Breast epithelium (tissue), 4 donors: ENCODE data around the gene LIPA. TPM values are rescaled to one million over a fixed set of nuclear protein-coding genes. Genes with fewer than 3 reads are reported as not detected.

ENCODE experiments used
- DNase-seq, 2 donors: peaks; one replicate each; pipeline ENCODE4 v3.0.0-alpha.2; 2019; ENCODE audit warnings: low spot score in 2 of 2
- H3K27ac ChIP-seq, 2 donors: fragments of 200-600 bp; sonication (generic) in 1 of 2; one replicate each; pipeline ENCODE4 v1.5.1; 2016 to 2019; ENCODE audit warnings: mild to moderate bottlenecking in 1 of 2
- H3K27me3 ChIP-seq, 2 donors: fragments of 200-600 bp; sonication (generic) in 1 of 2; one replicate each; pipeline versions ENCODE4 v1.5.1 to v1.6.0; 2017 to 2019; ENCODE audit warnings: control low read depth in 1 of 2, mild to moderate bottlenecking in 1 of 2
- H3K36me3 ChIP-seq: fragments of 200-600 bp; one replicate; pipeline ENCODE4 v1.5.1; 2019
- H3K4me1 ChIP-seq, 2 donors: fragments of 200-600 bp; sonication (generic); one replicate each; pipeline ENCODE4 v1.5.1; 2016 to 2019; ENCODE audit warnings: control low read depth in 1 of 2
- H3K4me3 ChIP-seq, 3 donors: fragments of 200-600 bp; sonication (generic); 1 replicate in 2 of 3; 2 replicates in 1 of 3; pipeline ENCODE4 v1.5.1; 2016 to 2019; ENCODE audit warnings: mild to moderate bottlenecking in 3 of 3, moderate library complexity in 2 of 3
- H3K9me3 ChIP-seq, 2 donors: fragments of 200-600 bp; sonication (generic) in 1 of 2; one replicate each; pipeline ENCODE4 v1.5.1; 2016 to 2019; ENCODE audit warnings: control low read depth in 1 of 2
- CTCF ChIP-seq, 3 donors: fragments of 450-650 bp; IDR thresholded peaks; one replicate each; pipeline ENCODE4 v1.5.1; 2016 to 2017; ENCODE audit warnings: antibody characterized with exemption in 3 of 3, mild to moderate bottlenecking in 3 of 3, moderate library complexity in 3 of 3
- POLR2A ChIP-seq: fragments of 450-650 bp; IDR thresholded peaks from one replicate; pipeline ENCODE4 v1.6.1; 2016; ENCODE audit warnings: antibody characterized with exemption, mild to moderate bottlenecking, moderate library complexity
- POLR2AphosphoS5 ChIP-seq, 3 donors: sonication (generic); formaldehyde crosslinking; IDR thresholded peaks; one replicate each; pipeline ENCODE4 v1.6.1; 2017; ENCODE audit warnings: antibody characterized with exemption in 3 of 3
- intact Hi-C: fragments of 100-400 bp; cut with DNase I; formaldehyde crosslinking; loops from one replicate; pipeline ENCODE4 v1.15.1; 2023; ENCODE audit warnings: low total_unique reads
- total RNA-seq, 3 donors: library from RNA; depleted of rRNA; stranded (reverse); fragments of >200 nt; gene quantifications; one replicate each; pipeline ENCODE4 v1.1.0, GENCODE V29; 2016

LIPA gene
- total RNA-seq, 3 donors from 2014 or later = 44.9 to 90.7 (median 67.2) TPM

- H3K36me3 ChIP-seq = no peaks in the 10 kb centered on the region
Measured at GRCh38 chr10:89233033-89233432, 18.5 kb downstream of the LIPA start.

GRCh38 chr10:89228962-89229361, 22.6 kb downstream of the LIPA start:
- H3K27ac ChIP-seq = no peak overlapping the region

More at GRCh38 chr10:89233033-89233432, 18.5 kb downstream of the LIPA start:
- no peaks in the 10 kb centered on the region for H3K4me1 ChIP-seq
- H3K9me3 ChIP-seq = no peaks in the 10 kb centered on the region
- H3K4me3 ChIP-seq = no peak overlapping the region
- intact Hi-C loops = no loop called here
- TF ChIP-seq POLR2AphosphoS5 (IDR thresholded peaks at IDR 0.05) = no peak
- TF ChIP-seq CTCF (IDR thresholded peaks at IDR 0.05) = no peak
- no peak for TF ChIP-seq POLR2A
- H3K27me3 ChIP-seq = no peaks in the 10 kb centered on the region
- no peak for DNase-seq
- no peak overlapping the region for H3K27ac ChIP-seq

GRCh38 chr10:89228146-89228545, 23.4 kb downstream of the LIPA start:
- Histone ChIP-seq H3K27me3 (no peaks in the 10 kb centered on the region), H3K4me3 (no peak overlapping the region), H3K4me1 (no peaks in the 10 kb centered on the region), H3K36me3 (no peaks in the 10 kb centered on the region), H3K27ac (no peak overlapping the region), H3K9me3 (no peaks in the 10 kb centered on the region)
- no peak for DNase-seq
- no peak for TF ChIP-seq POLR2A
- no peak for TF ChIP-seq POLR2AphosphoS5 (IDR thresholded peaks at IDR 0.05)
- no peak for TF ChIP-seq CTCF (IDR thresholded peaks at IDR 0.05)
- intact Hi-C loops = no loop called here

More at GRCh38 chr10:89228962-89229361, 22.6 kb downstream of the LIPA start:
- Histone ChIP-seq H3K9me3 (no peaks in the 10 kb centered on the region), H3K4me3 (no peak overlapping the region), H3K4me1 (no peaks in the 10 kb centered on the region), H3K27me3 (no peaks in the 10 kb centered on the region), H3K36me3 (no peaks in the 10 kb centered on the region)
- intact Hi-C loops = no loop called here
- TF ChIP-seq POLR2A (no peak), POLR2AphosphoS5 (IDR thresholded peaks at IDR 0.05) (no peak), CTCF (IDR thresholded peaks at IDR 0.05) (no peak)
- no peak for DNase-seq

DNA sequence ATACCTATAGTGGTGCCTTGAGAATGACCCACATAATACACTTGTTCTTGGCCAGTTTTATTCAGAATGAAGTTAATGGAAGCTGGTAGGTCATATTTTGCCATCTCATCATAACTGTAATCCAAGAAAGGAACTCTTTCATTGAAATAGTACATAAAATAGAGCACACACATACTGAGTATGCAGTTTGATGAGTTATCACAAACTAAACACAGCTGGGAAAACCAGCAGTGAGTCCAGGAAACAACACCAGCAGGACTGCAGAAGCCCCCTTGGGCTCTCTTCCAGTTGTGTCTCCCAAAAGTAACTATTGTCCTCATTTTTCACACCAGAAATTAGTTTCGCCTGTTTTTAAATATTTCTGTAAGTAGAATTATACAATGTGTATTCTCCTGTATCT, 24.7 kb downstream of the LIPA start:
- Histone ChIP-seq H3K27ac (no peak overlapping the region), H3K9me3 (no peaks in the 10 kb centered on the region), H3K4me1 (no peaks in the 10 kb centered on the region), H3K4me3 (no peak overlapping the region), H3K36me3 (no peaks in the 10 kb centered on the region), H3K27me3 (no peaks in the 10 kb centered on the region)
- TF ChIP-seq CTCF (IDR thresholded peaks at IDR 0.05) = no peak
- no peak for TF ChIP-seq POLR2A
- TF ChIP-seq POLR2AphosphoS5 (IDR thresholded peaks at IDR 0.05) = no peak
- DNase-seq = no peak
- intact Hi-C loops = no loop called here

DNA sequence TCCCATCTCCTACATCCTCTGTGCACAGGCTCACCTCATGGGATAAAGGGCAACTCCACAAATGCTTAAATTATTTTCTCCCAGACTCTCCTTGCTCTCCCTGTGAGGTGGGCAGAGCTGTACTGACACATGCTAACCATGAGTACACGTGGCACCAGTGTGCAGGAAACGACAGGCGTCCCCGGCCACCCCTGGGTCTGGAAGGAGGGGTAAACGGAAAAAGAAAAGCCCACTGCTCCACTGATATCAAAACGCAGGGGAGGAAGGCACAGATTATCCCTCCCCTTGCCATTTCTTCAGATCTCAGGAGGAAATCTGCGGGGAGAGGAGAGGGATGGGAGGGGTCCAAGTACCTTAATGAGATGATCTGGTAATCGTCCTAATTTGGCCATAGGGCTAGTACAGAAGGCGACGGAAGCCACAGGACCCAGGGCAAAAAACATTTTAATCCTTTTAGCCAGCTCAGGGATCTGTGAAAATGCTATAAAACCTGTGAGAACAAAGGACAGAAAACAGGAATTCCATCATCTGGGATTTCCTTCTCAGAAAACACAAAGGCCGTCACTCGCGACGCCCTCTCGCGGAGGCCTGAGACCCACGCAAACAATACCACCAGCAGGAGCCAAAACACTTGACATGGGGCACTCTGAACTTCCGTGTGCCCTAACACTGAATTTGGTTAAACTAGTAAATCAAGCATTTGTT, 26.7 kb downstream of the LIPA start:
- no peak for TF ChIP-seq POLR2A
- peak in 1 of 3 donors; percentile 7 for TF ChIP-seq CTCF (IDR thresholded peaks at IDR 0.05)
- no peak for TF ChIP-seq POLR2AphosphoS5 (IDR thresholded peaks at IDR 0.05)
- peak overlapping the region in 1 of 3 donors; percentile 2 for H3K4me3 ChIP-seq
- no peaks in the 10 kb centered on the region for H3K9me3 ChIP-seq
- H3K27ac ChIP-seq = peak overlapping the region; percentile 57 to 62
- intact Hi-C loops = no loop called here
- H3K27me3 ChIP-seq = no peaks in the 10 kb centered on the region
- no peaks in the 10 kb centered on the region for H3K36me3 ChIP-seq
- H3K4me1 ChIP-seq = no peaks in the 10 kb centered on the region
- DNase-seq = no peak
